ENCODE measurements around the gene FFAR3.

The FFAR3 gene

DNA sequence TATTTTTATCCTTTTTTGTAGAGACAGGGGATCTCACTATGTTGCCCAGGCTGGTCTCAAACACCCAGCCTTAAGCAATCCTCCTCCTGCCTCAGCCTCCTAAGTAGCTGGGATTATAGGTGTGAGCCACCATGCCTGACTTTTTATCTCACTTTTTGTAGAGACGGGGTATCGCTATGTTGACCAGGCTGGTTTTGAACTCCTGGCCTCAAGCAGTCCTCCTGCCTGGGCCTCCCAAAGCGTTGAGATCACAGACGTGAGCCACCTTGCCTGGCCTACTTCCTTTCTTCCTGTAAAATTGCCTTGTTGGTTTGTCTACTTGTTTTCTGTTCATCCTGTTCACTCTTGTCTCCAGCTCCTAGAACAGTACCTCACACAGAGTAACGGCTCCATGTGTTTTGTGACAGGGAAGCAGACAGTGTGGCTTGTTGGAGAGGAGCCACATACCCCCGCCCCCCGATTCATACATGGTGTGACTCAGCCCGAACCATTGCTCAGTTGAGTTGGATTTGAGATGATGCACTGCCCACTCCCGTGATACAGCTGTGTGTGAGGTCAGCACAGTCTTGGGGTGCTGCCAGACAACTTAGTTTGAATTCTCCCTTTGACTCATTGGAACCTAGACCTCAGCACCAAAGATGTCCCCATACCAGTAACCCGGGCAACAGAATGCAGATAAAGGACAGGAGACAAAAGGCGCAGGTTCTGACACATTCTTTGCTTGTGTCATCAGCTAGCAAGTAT is 46.8 kb downstream of the FFAR3 start:
- DNase-seq, result peak; percentile 70

DNA sequence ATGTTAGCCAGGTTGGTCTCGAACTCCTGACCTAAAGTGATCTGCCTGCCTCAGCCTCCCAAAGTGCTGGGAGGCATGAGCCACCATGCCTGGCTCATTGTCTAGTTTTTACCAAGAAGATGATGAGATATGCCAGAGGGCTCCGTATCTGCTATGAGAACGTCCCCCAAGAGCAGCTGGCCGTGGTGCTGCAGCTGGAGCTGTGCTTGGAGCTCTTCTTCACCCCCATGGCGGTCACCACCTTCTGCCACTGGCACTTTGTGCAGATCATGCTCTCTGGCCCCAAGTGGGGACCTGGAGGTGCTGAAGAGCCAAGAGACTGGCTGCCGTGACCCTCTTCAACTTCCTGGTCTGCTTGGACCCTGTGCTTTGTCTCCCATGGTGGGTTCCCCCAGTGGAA is 49.4 kb downstream of the FFAR3 start:
- DNase-seq, result no peak

DNA sequence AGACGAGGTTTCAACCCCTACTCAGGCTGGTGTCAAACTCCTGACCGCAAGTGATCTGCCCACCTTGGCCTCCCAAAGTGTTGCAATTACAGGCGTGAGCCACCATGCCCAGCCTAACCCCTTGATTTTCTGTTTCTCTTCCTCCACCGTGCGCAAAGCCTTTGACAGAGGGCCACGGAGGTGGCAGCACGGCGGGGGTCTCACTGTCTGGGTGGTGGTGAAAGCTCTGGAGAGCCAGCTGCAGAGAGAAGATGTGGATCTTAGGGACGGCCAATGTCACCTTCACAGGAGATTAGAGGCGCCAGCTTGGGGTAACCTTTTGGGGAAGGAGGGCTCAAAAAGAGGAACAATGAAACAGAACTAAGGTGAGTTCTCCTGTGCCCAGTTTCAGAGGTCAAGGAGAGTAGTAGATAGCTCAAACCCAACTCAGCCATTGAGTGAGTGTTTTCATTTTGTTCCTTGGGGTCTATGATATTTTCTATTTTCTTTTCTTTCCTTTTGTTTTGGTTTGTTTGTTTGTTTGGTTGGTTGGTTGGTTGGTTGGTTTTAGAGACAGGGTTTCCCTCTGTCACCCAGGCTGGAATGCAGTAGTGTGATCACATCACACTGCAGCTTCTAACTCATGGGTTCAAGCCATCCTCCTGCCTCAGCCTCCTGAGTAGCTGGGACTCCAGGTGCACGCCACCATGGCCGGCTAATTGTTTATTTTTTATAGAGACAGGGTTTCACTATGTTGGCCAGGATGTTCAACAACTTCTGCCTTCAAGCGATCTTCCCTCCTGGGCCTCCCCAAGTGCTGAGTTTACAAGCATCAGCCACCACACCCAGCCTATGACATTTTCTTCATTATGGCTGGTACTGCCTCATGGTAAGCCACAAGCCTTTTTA is 50.3 kb downstream of the FFAR3 start:
- no peak for DNase-seq

DNA sequence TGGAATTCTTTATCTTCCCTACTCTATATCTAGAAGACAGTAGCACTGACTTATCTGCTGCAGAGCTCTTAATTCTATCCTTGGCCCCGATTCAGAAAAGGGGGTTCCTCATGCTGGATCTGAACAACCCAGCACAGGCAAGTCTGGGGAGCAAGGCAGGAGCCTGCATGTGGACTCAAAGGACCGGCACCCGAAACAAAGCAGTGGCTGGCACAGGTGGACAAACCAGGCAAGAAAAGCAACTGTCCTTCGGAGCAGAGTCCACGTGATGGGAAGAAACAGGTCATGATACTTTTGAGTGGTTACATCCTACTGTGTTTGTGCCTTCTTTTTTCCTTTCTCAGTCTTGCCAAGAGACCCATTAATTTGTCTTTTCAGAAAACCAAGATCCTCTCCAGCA is 50.9 kb downstream of the FFAR3 start:
- DNase-seq, result no peak

Measured in GOT3 (cell line).